ENCODE measurements around the gene ANKRD17.

Gene ANKRD17

GRCh38 chr4:73129319-73129718 is 129.3 kb downstream of the ANKRD17 start:
- DNase-seq (ENCODE audit: low read depth in 2 of 2) = no peak

GRCh38 chr4:73127839-73128453 is 130.7 kb downstream of the ANKRD17 start:
- DNase-seq (ENCODE audit: low read depth in 2 of 2) = no peak

- no peak for DNase-seq (ENCODE audit: low read depth in 2 of 2)
Measured at GRCh38 chr4:73109493-73109892, 149.1 kb downstream of the ANKRD17 start.

GRCh38 chr4:73104695-73105094 is 153.9 kb downstream of the ANKRD17 start:
- DNase-seq (ENCODE audit: low read depth in 2 of 2) = no peak

- no peak for DNase-seq (ENCODE audit: low read depth in 2 of 2)
Measured at GRCh38 chr4:73103799-73104503, 154.6 kb downstream of the ANKRD17 start.

GRCh38 chr4:73099143-73099542 is 159.5 kb downstream of the ANKRD17 start:
- no peak for DNase-seq (ENCODE audit: low read depth in 2 of 2)

GRCh38 chr4:73098713-73099112 is 159.9 kb downstream of the ANKRD17 start:
- no peak for DNase-seq (ENCODE audit: low read depth in 2 of 2)

- DNase-seq (ENCODE audit: low read depth in 2 of 2) = no peak
Measured at GRCh38 chr4:73098016-73098415, 160.6 kb downstream of the ANKRD17 start.

- DNase-seq (ENCODE audit: low read depth in 2 of 2) = no peak
Measured at GRCh38 chr4:73092868-73093267, 165.7 kb downstream of the ANKRD17 start.

- no peak for DNase-seq (ENCODE audit: low read depth in 2 of 2)
Measured at GRCh38 chr4:73090738-73091137, 167.9 kb downstream of the ANKRD17 start.

- no peak for DNase-seq (ENCODE audit: low read depth in 2 of 2)
Measured at GRCh38 chr4:73087871-73088270, 170.7 kb downstream of the ANKRD17 start.

GRCh38 chr4:73086095-73086868 is 172.3 kb downstream of the ANKRD17 start:
- DNase-seq (ENCODE audit: low read depth in 2 of 2) = no peak

GRCh38 chr4:73080789-73081188 is 177.8 kb downstream of the ANKRD17 start:
- DNase-seq (ENCODE audit: low read depth in 2 of 2) = no peak

GRCh38 chr4:73075832-73076231 is 182.8 kb downstream of the ANKRD17 start:
- DNase-seq (ENCODE audit: low read depth in 2 of 2) = no peak

GRCh38 chr4:73070074-73070390 is 188.6 kb downstream of the ANKRD17 start:
- no peak for DNase-seq (ENCODE audit: low read depth in 2 of 2)

GRCh38 chr4:73069338-73070073 is 189.1 kb downstream of the ANKRD17 start, which contains the start of gene COX18:
Gene COX18, minus strand, starts transcription at chr4:73069716. Its CDS starts 67 bp downstream, at chr4:73069649.
- DNase-seq (ENCODE audit: low read depth in 2 of 2) = peak; percentile 93 to 94

GRCh38 chr4:73068491-73069337 is 189.9 kb downstream of the ANKRD17 start:
- no peak for DNase-seq (ENCODE audit: low read depth in 2 of 2)

- DNase-seq (ENCODE audit: low read depth in 2 of 2) = no peak
Measured at GRCh38 chr4:73067971-73068394, 190.6 kb downstream of the ANKRD17 start.

- no peak for DNase-seq (ENCODE audit: low read depth in 2 of 2)
Measured at GRCh38 chr4:73066928-73067327, 191.7 kb downstream of the ANKRD17 start.

GRCh38 chr4:73066445-73066844 is 192.2 kb downstream of the ANKRD17 start:
- no peak for DNase-seq (ENCODE audit: low read depth in 2 of 2)

- DNase-seq (ENCODE audit: low read depth in 2 of 2) = no peak
Measured at GRCh38 chr4:73064536-73064935, 194.1 kb downstream of the ANKRD17 start.
